Mesothelial cell of epicardium (in vitro differentiated cells): Measurements from ENCODE around the gene TMBIM6. TPM values are rescaled to one million over a fixed set of nuclear protein-coding genes. Genes with fewer than 3 reads are reported as not detected.

Experiments
- DNase-seq, 2 experiments: peaks; one replicate each; pipeline ENCODE4 v3.0.0; 2021; ENCODE audit warnings: low spot score in 2 of 2; ENCODE audit not compliant: unreplicated experiment in 2 of 2
- H3K27ac Mint-ChIP-seq: 2 replicates; pipeline ENCODE4 v1.8.0; 2021; ENCODE audit warnings: mixed read lengths
- H3K27me3 Mint-ChIP-seq: 2 replicates; pipeline ENCODE4 v1.8.0; 2021; ENCODE audit warnings: low read depth, mixed read lengths
- H3K36me3 Mint-ChIP-seq: 2 replicates; pipeline ENCODE4 v1.8.0; 2021; ENCODE audit warnings: mixed read lengths
- H3K4me1 Mint-ChIP-seq: 2 replicates; pipeline ENCODE4 v1.8.0; 2021; ENCODE audit warnings: mixed read lengths
- H3K4me3 Mint-ChIP-seq: 2 replicates; pipeline ENCODE4 v1.8.0; 2021; ENCODE audit warnings: mild to moderate bottlenecking, moderate library complexity, mixed read lengths
- H3K9me3 Mint-ChIP-seq: 2 replicates; pipeline ENCODE4 v1.8.0; 2021; ENCODE audit warnings: mixed read lengths
- CTCF ChIP-seq: fragments of 200-600 bp; sonication (generic); IDR thresholded peaks from one replicate; pipeline ENCODE4 v1.5.0; 2021; ENCODE audit warnings: antibody characterized with exemption; ENCODE audit not compliant: unreplicated experiment
- total RNA-seq: library from RNA; stranded (reverse); gene quantifications from 3 replicates; pipeline ENCODE4 v1.2.1, GENCODE V29; 2021

TMBIM6 gene, protein sequence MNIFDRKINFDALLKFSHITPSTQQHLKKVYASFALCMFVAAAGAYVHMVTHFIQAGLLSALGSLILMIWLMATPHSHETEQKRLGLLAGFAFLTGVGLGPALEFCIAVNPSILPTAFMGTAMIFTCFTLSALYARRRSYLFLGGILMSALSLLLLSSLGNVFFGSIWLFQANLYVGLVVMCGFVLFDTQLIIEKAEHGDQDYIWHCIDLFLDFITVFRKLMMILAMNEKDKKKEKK
- total RNA-seq = 296 to 312 TPM (median 297 TPM) in 3 replicates

- Mint-ChIP-seq H3K4me1 (peaks cover 30% of the 10 kb centered on the region), H3K27ac (peak within 1 kb of the TSS; percentile 99), H3K27me3 (peaks cover 6% of the 10 kb centered on the region), H3K36me3 (peaks cover 2% of the 10 kb centered on the region), H3K4me3 (peak within 1 kb of the TSS; percentile 93), H3K9me3 (no peaks in the 10 kb centered on the region)
- TF ChIP-seq CTCF = peak; percentile 88
- DNase-seq = peak; percentile 93 to 94
Observed at GRCh38 chr12:49740930-49741881, at the start of gene TMBIM6. TSS of gene TMBIM6 (plus strand) at chr12:49741557. CDS start at chr12:49752494, 10,937 bp downstream.

- no peaks in the 10 kb centered on the region for H3K27me3 Mint-ChIP-seq
- no peak overlapping the region for H3K4me3 Mint-ChIP-seq
- DNase-seq = no peak
- TF ChIP-seq CTCF = no peak
- H3K9me3 Mint-ChIP-seq = no peaks in the 10 kb centered on the region
- no peak overlapping the region for H3K27ac Mint-ChIP-seq
- H3K4me1 Mint-ChIP-seq = peaks cover 8% of the 10 kb centered on the region
- H3K36me3 Mint-ChIP-seq = no peaks in the 10 kb centered on the region
Observed at GRCh38 chr12:49692851-49693250, 48.5 kb upstream of the TMBIM6 start.

DNA sequence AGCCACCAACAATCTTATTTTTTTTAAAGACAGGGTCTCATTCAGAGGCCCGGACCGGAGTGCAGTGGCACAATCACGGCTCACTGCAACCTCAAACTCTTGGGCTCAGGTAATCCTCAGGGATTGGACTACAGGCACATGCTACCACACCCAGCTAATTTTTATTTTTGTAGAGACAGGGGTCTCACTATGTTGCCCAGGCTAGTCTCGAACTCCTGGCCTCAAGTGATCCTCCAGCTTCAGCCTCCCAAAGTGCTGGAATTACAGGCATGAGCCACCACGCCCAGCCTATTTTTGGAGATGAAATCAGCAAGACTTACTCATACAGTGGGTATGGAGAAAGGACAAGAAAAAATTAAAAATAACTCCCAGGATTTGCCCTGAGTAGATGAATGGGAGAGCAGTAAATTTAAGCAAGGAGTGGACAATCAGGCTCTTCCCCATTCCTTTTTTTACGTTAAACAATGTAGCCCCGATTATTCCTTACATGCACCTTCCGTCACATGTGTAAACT is 47.4 kb upstream of the TMBIM6 start:
- H3K27me3 Mint-ChIP-seq = no peaks in the 10 kb centered on the region

GRCh38 chr12:49696723-49697122 is 44.6 kb upstream of the TMBIM6 start:
- H3K27ac Mint-ChIP-seq = no peak overlapping the region
- peaks cover 16% of the 10 kb centered on the region for H3K4me1 Mint-ChIP-seq
- TF ChIP-seq CTCF = no peak

More for the DNA sequence above, 47.4 kb upstream of the TMBIM6 start:
- no peak overlapping the region for H3K4me3 Mint-ChIP-seq
- no peaks in the 10 kb centered on the region for H3K9me3 Mint-ChIP-seq
- H3K27ac Mint-ChIP-seq = no peak overlapping the region
- TF ChIP-seq CTCF = no peak
- H3K4me1 Mint-ChIP-seq = peaks cover 19% of the 10 kb centered on the region
- no peaks in the 10 kb centered on the region for H3K36me3 Mint-ChIP-seq
- DNase-seq = no peak

DNA sequence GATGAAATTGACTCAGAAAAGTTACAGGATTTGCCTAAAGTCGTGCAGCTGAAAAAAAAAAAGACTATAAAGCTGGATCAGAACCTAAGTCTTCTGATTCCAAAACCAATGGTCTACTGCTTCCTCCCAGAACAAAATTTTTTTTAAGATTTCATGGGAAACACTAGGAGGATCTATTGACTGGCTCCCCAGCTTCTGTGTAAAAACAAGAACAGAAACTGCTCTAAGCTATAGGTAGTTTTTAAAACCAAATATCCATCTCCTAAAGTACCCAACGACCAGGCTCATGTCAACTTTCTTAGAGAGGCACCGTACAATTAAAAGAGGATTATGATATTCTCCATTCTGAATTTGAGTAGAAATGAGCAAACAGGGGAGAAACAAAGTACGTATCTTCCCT is 43.5 kb upstream of the TMBIM6 start:
- no peak for DNase-seq
- Mint-ChIP-seq H3K4me1 (peaks cover 18% of the 10 kb centered on the region), H3K27ac (no peak overlapping the region), H3K36me3 (no peaks in the 10 kb centered on the region), H3K27me3 (no peaks in the 10 kb centered on the region), H3K4me3 (no peak overlapping the region), H3K9me3 (no peaks in the 10 kb centered on the region)
- TF ChIP-seq CTCF = no peak

More at GRCh38 chr12:49696723-49697122, 44.6 kb upstream of the TMBIM6 start:
- Mint-ChIP-seq H3K36me3 (no peaks in the 10 kb centered on the region), H3K27me3 (no peaks in the 10 kb centered on the region), H3K4me3 (no peak overlapping the region), H3K9me3 (no peaks in the 10 kb centered on the region)
- DNase-seq = no peak
